ENCODE data around the gene PRXL2A.

DNA sequence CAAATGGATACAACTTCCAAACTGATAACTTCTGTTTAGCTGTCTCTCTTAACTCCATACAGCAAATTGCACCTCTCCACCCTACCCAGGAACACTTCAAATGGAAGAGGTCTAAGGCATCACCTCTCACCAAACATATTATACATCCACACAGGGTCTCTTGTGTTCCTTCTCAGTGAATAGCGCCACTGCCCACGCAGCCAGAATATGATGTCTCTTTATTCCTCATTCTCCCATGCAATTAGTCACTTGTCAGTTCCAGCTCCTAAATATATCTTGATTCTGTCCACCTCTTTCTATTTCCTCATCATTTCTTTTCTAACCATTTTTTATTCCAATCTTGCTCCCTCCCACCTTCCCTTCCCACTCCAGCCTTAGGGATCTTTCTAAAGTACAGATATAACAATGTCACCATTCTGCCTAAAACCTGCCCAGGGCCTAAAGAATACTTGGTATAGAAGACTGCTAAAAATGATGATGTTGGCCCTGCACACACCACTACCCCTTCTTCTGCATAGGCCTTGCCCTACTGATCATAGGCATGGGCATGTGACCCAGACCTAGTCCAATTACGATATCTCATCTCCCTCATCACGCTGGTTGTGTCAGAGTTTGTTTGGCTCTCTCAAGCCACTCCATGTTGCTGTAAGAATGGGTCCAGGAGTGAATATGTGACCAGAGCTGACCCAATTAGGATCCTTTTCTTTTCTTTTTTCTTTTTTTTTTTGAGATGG lies 40.0 kb downstream of the PRXL2A start:
- no peak for TF ChIP-seq TAF1 (IDR thresholded peaks at IDR 0.05; ENCODE audit: borderline replicate concordance, low read depth, low read length)
- no peak for TF ChIP-seq POLR2AphosphoS5 (IDR thresholded peaks at IDR 0.05; ENCODE audit: low read depth, low read length)
- no peak for TF ChIP-seq POLR2A (IDR thresholded peaks at IDR 0.05; ENCODE audit: low read depth, low read length)
